GM23248 (cell line): ENCODE data around the gene HIVEP3.

Experiments used
- EZH2 ChIP-seq: fragments of 200-600 bp; sonication (generic); IDR thresholded peaks from 2 replicates; pipeline ENCODE4 v1.6.1; 2018; ENCODE audit warnings: antibody characterized with exemption, mild to moderate bottlenecking; ENCODE audit not compliant: insufficient read depth, poor library complexity, severe bottlenecking
- EZH2phosphoT487 ChIP-seq: fragments of 200-600 bp; sonication (generic); IDR thresholded peaks from 2 replicates; pipeline ENCODE4 v1.6.1; 2018; ENCODE audit warnings: antibody characterized with exemption, moderate library complexity, mild to moderate bottlenecking, low read depth; ENCODE audit not compliant: insufficient read depth

DNA sequence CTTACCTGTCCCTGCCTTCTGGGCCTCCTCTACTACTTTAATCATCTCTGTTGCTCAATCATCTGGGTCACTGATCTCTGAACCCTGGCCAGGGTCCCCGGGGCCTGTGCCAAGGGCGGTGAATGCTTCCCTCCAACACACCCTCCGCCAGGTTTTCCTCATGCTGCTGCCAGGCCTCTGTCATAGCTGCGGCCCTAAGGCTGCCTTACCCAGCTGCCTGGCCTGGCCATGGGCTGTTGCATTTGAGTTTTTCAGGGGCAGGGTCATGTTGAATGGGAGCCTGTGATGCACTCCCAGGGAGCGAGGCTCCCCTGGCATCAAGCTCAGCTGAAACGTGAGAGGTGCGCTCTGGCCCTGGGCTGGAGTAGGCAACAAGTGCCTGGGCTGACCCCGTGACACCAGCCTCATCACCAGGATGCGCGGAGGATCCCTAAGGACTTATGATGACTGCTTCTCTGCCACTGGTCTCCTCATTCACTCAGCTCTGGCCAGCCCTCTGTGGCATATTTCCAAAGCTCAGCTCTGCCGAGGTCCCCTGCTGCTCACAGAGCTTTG lies 441.8 kb downstream of the HIVEP3 start:
- TF ChIP-seq EZH2phosphoT487 (no peak), EZH2 (no peak)
